ENCODE results near the gene DMTF1.
"Not testable (repeated sequence)": the region's sequence is repeated elsewhere in the genome, so short reads cannot be mapped to it uniquely, and the experiment has no call there.

Gene DMTF1

GRCh38 chr7:87225696-87226095, 73.4 kb downstream of the DMTF1 start:
- peak; percentile 42 for DNase-seq (ENCODE audit: low read depth)

- DNase-seq (ENCODE audit: low read depth) = no peak
Observed at GRCh38 chr7:87226495-87226894, 74.2 kb downstream of the DMTF1 start.

GRCh38 chr7:87231258-87231657, 79.0 kb downstream of the DMTF1 start:
- no peak for DNase-seq (ENCODE audit: low read depth)

GRCh38 chr7:87231711-87232110, 79.5 kb downstream of the DMTF1 start:
- no peak for DNase-seq (ENCODE audit: low read depth)

- DNase-seq (ENCODE audit: low read depth) = peak; percentile 84
Observed at GRCh38 chr7:87234949-87235348, 82.7 kb downstream of the DMTF1 start.

- not testable (repeated sequence) for DNase-seq (ENCODE audit: low read depth)
Observed at GRCh38 chr7:87238464-87239051, 86.3 kb downstream of the DMTF1 start.

GRCh38 chr7:87245671-87246070, 93.4 kb downstream of the DMTF1 start:
- DNase-seq (ENCODE audit: low read depth) = not testable (repeated sequence)
